ENCODE data around the gene SNCA. TPM values are rescaled to one million over a fixed set of nuclear protein-coding genes. Genes with fewer than 3 reads are reported as not detected.
A peak's percentile ranks its signal among the peaks of the same experiment; 100 is the strongest.

The SNCA gene
- total RNA-seq, 6 experiments from 2014 or later, result 0.43 to 5.1 (median 1.0) TPM

- no peaks in the 10 kb centered on the region for H3K27me3 ChIP-seq
- DNase-seq, result no peak
- H3K27ac ChIP-seq, result no peak overlapping the region
- H3K9me3 ChIP-seq, result no peaks in the 10 kb centered on the region
- intact Hi-C loops (cut with DNase I), result no loop called here
- no peak for TF ChIP-seq CTCF (IDR thresholded peaks at IDR 0.05)
- no peak for TF ChIP-seq POLR2A (IDR thresholded peaks at IDR 0.05)
- no peaks in the 10 kb centered on the region for H3K36me3 ChIP-seq
- H3K4me3 ChIP-seq, result no peak overlapping the region
- WGBS (ENCODE audit: insufficient coverage, low coverage, low lambda C conversion rate, missing lambda C conversion rate), result 75% methylated on average over 4 of the region's 4 CpGs
- no peaks in the 10 kb centered on the region for H3K4me1 ChIP-seq
- no peak for ATAC-seq
Observed at GRCh38 chr4:89712827-89713226, 124.1 kb downstream of the SNCA start.

DNA sequence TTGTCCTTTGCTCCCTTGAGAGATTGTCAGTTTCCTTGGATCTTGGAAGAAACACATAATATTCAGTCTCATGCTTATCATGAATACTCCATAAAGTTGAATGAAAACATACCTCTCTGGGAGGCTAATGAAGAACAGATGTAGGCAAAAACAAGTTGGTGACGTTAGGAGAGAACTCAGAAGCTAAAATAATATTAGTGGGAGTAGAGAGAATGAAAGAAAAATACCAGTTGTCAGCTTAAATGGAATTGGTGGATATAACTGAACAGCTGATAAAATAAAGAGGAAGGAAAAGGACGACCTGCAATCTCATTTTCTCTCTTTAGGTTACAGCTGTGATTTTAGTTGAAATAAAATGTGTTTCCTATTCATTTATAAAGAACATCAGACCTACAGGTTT, 124.8 kb downstream of the SNCA start:
- WGBS (ENCODE audit: insufficient coverage, low coverage, low lambda C conversion rate, missing lambda C conversion rate), result 5% methylated on average over 2 of the region's 2 CpGs
- DNase-seq, result no peak
- H3K36me3 ChIP-seq, result no peaks in the 10 kb centered on the region

GRCh38 chr4:89708903-89709421, 128.0 kb downstream of the SNCA start:
- TF ChIP-seq CTCF (IDR thresholded peaks at IDR 0.05), result no peak
- no peak for TF ChIP-seq POLR2A (IDR thresholded peaks at IDR 0.05)
- ATAC-seq, result peak in 3 of 4 donors; percentile 11 to 49 (median 20)
- Histone ChIP-seq H3K36me3 (no peaks in the 10 kb centered on the region), H3K4me3 (no peak overlapping the region), H3K9me3 (no peaks in the 10 kb centered on the region), H3K4me1 (no peaks in the 10 kb centered on the region), H3K27ac (no peak overlapping the region), H3K27me3 (no peaks in the 10 kb centered on the region)
- WGBS (ENCODE audit: insufficient coverage, low coverage, low lambda C conversion rate, missing lambda C conversion rate), result 3% methylated on average over 2 of the region's 2 CpGs
- no peak for DNase-seq
- intact Hi-C loops (cut with DNase I), result no loop called here

More for the DNA sequence above, 124.8 kb downstream of the SNCA start:
- intact Hi-C loops (cut with DNase I), result no loop called here
- Histone ChIP-seq H3K9me3 (no peaks in the 10 kb centered on the region), H3K27ac (no peak overlapping the region), H3K4me1 (no peaks in the 10 kb centered on the region), H3K27me3 (no peaks in the 10 kb centered on the region), H3K4me3 (no peak overlapping the region)
- ATAC-seq, result no peak
- no peak for TF ChIP-seq CTCF (IDR thresholded peaks at IDR 0.05)
- TF ChIP-seq POLR2A (IDR thresholded peaks at IDR 0.05), result no peak

GRCh38 chr4:89707467-89707866, 129.5 kb downstream of the SNCA start:
- H3K9me3 ChIP-seq, result no peaks in the 10 kb centered on the region
- ATAC-seq, result no peak
- no peak overlapping the region for H3K4me3 ChIP-seq
- H3K4me1 ChIP-seq, result no peaks in the 10 kb centered on the region
- no peak for TF ChIP-seq POLR2A (IDR thresholded peaks at IDR 0.05)
- no peak for TF ChIP-seq CTCF (IDR thresholded peaks at IDR 0.05)
- intact Hi-C loops (cut with DNase I), result no loop called here
- H3K27ac ChIP-seq, result no peak overlapping the region
- 54% methylated on average over 5 of the region's 5 CpGs for WGBS (ENCODE audit: insufficient coverage, low coverage, low lambda C conversion rate, missing lambda C conversion rate)
- H3K27me3 ChIP-seq, result no peaks in the 10 kb centered on the region
- DNase-seq, result no peak
- no peaks in the 10 kb centered on the region for H3K36me3 ChIP-seq
